ENCODE results near the gene SYT6.
"Not testable (repeated sequence)": the region's sequence is repeated elsewhere in the genome, so short reads cannot be mapped to it uniquely, and the experiment has no call there.

The SYT6 gene

GRCh38 chr1:114090738-114091505 lies 62.7 kb downstream of the SYT6 start:
- no peak for DNase-seq

- no peak for DNase-seq
These were observed 64.0 kb downstream of the SYT6 start for GRCh38 chr1:114089502-114090138.

GRCh38 chr1:114088392-114089299 lies 65.0 kb downstream of the SYT6 start:
- DNase-seq, result no peak

- DNase-seq, result no peak
These were observed 66.2 kb downstream of the SYT6 start for GRCh38 chr1:114087495-114087894.

GRCh38 chr1:114086601-114087368 lies 66.9 kb downstream of the SYT6 start:
- no peak for DNase-seq

- DNase-seq, result no peak
These were observed 70.6 kb downstream of the SYT6 start for GRCh38 chr1:114082867-114083585.

- no peak for DNase-seq
These were observed 71.4 kb downstream of the SYT6 start for GRCh38 chr1:114082304-114082630.

GRCh38 chr1:114081437-114082303 lies 72.0 kb downstream of the SYT6 start:
- no peak for DNase-seq

GRCh38 chr1:114080511-114081436 lies 72.9 kb downstream of the SYT6 start:
- no peak for DNase-seq

- no peak for DNase-seq
These were observed 74.0 kb downstream of the SYT6 start for GRCh38 chr1:114079596-114080190.

- DNase-seq, result no peak
These were observed 75.6 kb downstream of the SYT6 start for GRCh38 chr1:114078116-114078515.

GRCh38 chr1:114077188-114077587 lies 76.5 kb downstream of the SYT6 start:
- DNase-seq, result no peak

GRCh38 chr1:114076308-114076707 lies 77.4 kb downstream of the SYT6 start:
- no peak for DNase-seq

- no peak for DNase-seq
These were observed 78.0 kb downstream of the SYT6 start for GRCh38 chr1:114075546-114076242.

GRCh38 chr1:114075105-114075504 lies 78.6 kb downstream of the SYT6 start:
- DNase-seq, result no peak

- DNase-seq, result no peak
These were observed 81.4 kb downstream of the SYT6 start for GRCh38 chr1:114072246-114072645.

GRCh38 chr1:114069762-114070161 lies 83.9 kb downstream of the SYT6 start:
- DNase-seq, result not testable (repeated sequence)

GRCh38 chr1:114068684-114069083 lies 85.0 kb downstream of the SYT6 start:
- not testable (repeated sequence) for DNase-seq

- DNase-seq, result not testable (repeated sequence)
These were observed 88.0 kb downstream of the SYT6 start for GRCh38 chr1:114065671-114066070.
